H1 (cell line): Measurements from ENCODE around the gene ELOVL6. TPM values are rescaled to one million over a fixed set of nuclear protein-coding genes. Genes with fewer than 3 reads are reported as not detected.

ENCODE experiments used
- KDM1A ChIP-seq: fragments of 200-600, 300-600 bp; sonication (generic); IDR thresholded peaks from 2 replicates; pipeline ENCODE4 v1.7.1; 2016; ENCODE audit warnings: mild to moderate bottlenecking, low read length, borderline replicate concordance
- KDM4A ChIP-seq: IDR thresholded peaks from one replicate; pipeline ENCODE4 v1.7.1; 2012; ENCODE audit warnings: low read depth, mild to moderate bottlenecking, moderate library complexity, low read length, inconsistent platforms; ENCODE audit not compliant: severe bottlenecking
- NRF1 ChIP-seq: IDR thresholded peaks from 2 replicates; pipeline ENCODE4 v1.6.1; 2011; ENCODE audit warnings: mild to moderate bottlenecking, low read depth, low read length, improper control_type of control experiment
- PHF8 ChIP-seq: fragments of 200-600 bp; sonication (generic); conservative IDR thresholded peaks from 2 replicates; pipeline ENCODE4 v1.7.1; 2012; ENCODE audit warnings: low read depth, mild to moderate bottlenecking, inconsistent platforms, low read length, moderate library complexity
- polyA plus RNA-seq, 7 experiments: library from polyadenylated mRNA; depleted of rRNA in 3 of 7; stranded (reverse) in 5 of 7; unstranded in 2 of 7; fragments of >200 nt in 5 of 7; fragments of 200-250 nt in 2 of 7; gene quantifications; 1 replicate in 5 of 7; 2 replicates in 1 of 7; 4 replicates in 1 of 7; pipeline versions ENCODE4 v1.2.1 to v1.2.3, GENCODE V29; 2011 to 2013; ENCODE audit warnings: missing spikeins in 2 of 7, mixed read lengths in 2 of 7
- total RNA-seq: library from RNA; stranded (reverse); fragmentation: NEBNext Ultra II Directional; extraction: Animal tissue kit (Norgen Biotek cat#: 25700); gene quantifications from 2 replicates; pipeline ENCODE4 v1.2.1, GENCODE V29; 2021

The ELOVL6 gene
- total and polyA plus RNA-seq, 2 of the 8 experiments (the other 6 are each of a cell fraction or from before 2014, with no cell fraction given), result 27.8 to 86.6 TPM

- TF ChIP-seq KDM1A (no peak), NRF1 (no peak), KDM4A (no peak), PHF8 (no peak)
Observed at GRCh38 chr4:110108422-110108821, 90.0 kb downstream of the ELOVL6 start (continued).
